GM12891 (cell line): Measurements from ENCODE around the gene NDFIP2.

Source experiments
- POLR2A ChIP-seq: IDR thresholded peaks from 2 replicates; pipeline ENCODE4 v1.6.1; 2011; ENCODE audit warnings: low read depth, low read length, control low read depth
- TAF1 ChIP-seq: IDR thresholded peaks from 2 replicates; pipeline ENCODE4 v1.6.1; 2011; ENCODE audit warnings: low read depth, low read length, control low read depth

DNA sequence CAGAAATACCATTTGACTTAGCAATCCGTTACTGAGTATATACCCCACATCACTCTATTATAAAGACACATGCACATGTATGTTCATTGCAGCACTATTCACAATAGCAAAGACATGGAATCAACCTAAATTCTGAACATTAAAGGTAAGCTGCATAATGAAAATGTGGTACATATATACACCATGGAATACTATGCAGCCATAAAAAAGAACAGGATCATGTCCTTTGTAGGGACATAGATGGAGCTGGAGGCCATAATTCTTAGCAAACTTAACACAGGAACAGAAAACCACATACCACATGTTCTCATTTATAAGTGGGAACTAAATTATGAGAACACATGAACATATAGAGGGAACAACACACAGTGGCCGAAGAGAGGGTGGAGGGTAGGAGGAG is 85.2 kb downstream of the NDFIP2 start:
- TF ChIP-seq TAF1 (no peak), POLR2A (no peak)
